Neural progenitor cell (in vitro differentiated cells): ENCODE data around the gene SLC39A13.

Source experiments
- CTCF ChIP-seq: fragments of 200-600 bp; sonication (generic); IDR thresholded peaks from 2 replicates; pipeline ENCODE4 v1.5.1; 2017; ENCODE audit warnings: antibody characterized with exemption, mild to moderate bottlenecking
- EZH2 ChIP-seq: fragments of 200-600 bp; sonication (generic); IDR thresholded peaks from 2 replicates; pipeline ENCODE4 v1.6.1; 2017; ENCODE audit warnings: antibody characterized with exemption, mild to moderate bottlenecking, moderate library complexity
- EZH2phosphoT487 ChIP-seq: fragments of 200-600 bp; sonication (generic); IDR thresholded peaks from 2 replicates; pipeline ENCODE4 v1.6.1; 2017; ENCODE audit warnings: antibody characterized with exemption

- TF ChIP-seq EZH2 (no peak), EZH2phosphoT487 (no peak), CTCF (peak; percentile 97)
Observed at GRCh38 chr11:47373876-47374719, 34.3 kb upstream of the SLC39A13 start.
